ENCODE data around the gene TBC1D30. TPM values are rescaled to one million over a fixed set of nuclear protein-coding genes. Genes with fewer than 3 reads are reported as not detected.

Gene TBC1D30
- total and polyA plus RNA-seq, 9 of the 15 experiments (the other 6 are each of a cell fraction or from before 2014, with no cell fraction given): 0.07 to 0.55 (median 0.20) TPM; not detected in 1

GRCh38 chr12:64782191-64782876 is 42.1 kb upstream of the TBC1D30 start (continued):
- TF ChIP-seq PBX2 (CRISPR knock-in tag; IDR thresholded peaks at IDR 0.05; ENCODE audit: low read depth) (no peak), PBX2 (tag; conservative IDR thresholded peaks at IDR 0.05; ENCODE audit: low read depth) (peak; percentile 80), ZNF184 (CRISPR knock-in tag; IDR thresholded peaks at IDR 0.05) (no peak), JUND (IDR thresholded peaks at IDR 0.05; ENCODE audit: borderline replicate concordance, low read depth, low read length) (no peak), JUND (tag; IDR thresholded peaks at IDR 0.05; ENCODE audit: borderline replicate concordance, low read depth, low read length) (no peak), POLR3A (IDR thresholded peaks at IDR 0.05; ENCODE audit: borderline replicate concordance, extremely low read depth, insufficient read depth, insufficient read length) (no peak)

GRCh38 chr12:64785838-64786237 is 38.6 kb upstream of the TBC1D30 start:
- whole genome bisulfite sequencing (ENCODE audit: insufficient coverage, low coverage, missing lambda C conversion rate): 0% methylated on average over 6 of the region's 6 CpGs
- in situ Hi-C loops (cut with MboI): no loop called here
- Histone ChIP-seq H3K9me1 (ENCODE audit: control insufficient read depth, insufficient read depth, low read length) (no peaks in the 10 kb centered on the region), H3K79me2 (ENCODE audit: control insufficient read depth, insufficient read depth, low read length) (no peaks in the 10 kb centered on the region), H3K4me1 (replicated peaks in 1 of 2; ENCODE audit: control insufficient read depth in 2 of 2, insufficient read depth in 2 of 2, low read length in 2 of 2) (peaks cover 0 to 5% of the 10 kb centered on the region in 2 experiments; a peak in 2 of 5 replicates), H3K9me3 (replicated peaks; ENCODE audit: control insufficient read depth, insufficient read depth, low read depth, low read length) (no peaks in the 10 kb centered on the region), H3K4me2 (ENCODE audit: insufficient read depth, low read length) (no peak overlapping the region), H3K36me3 (ENCODE audit: control insufficient read depth, insufficient read depth, low read length) (no peaks in the 10 kb centered on the region), H2AFZ (ENCODE audit: low read depth, low read length) (no peak overlapping the region), H3K27me3 (ENCODE audit: control insufficient read depth in 2 of 2, insufficient read depth in 2 of 2, low read length in 2 of 2) (peaks cover 19 to 37% of the 10 kb centered on the region in 2 experiments), H3K4me3 (no peak overlapping the region), H4K20me1 (replicated peaks; ENCODE audit: control insufficient read depth, insufficient read depth, low read length) (no peaks in the 10 kb centered on the region), H3K27ac (ENCODE audit: extremely low read depth, low read depth, low read length) (no peak overlapping the region), H3K9ac (ENCODE audit: insufficient read depth in 1 of 2, low read depth in 2 of 2, low read length in 2 of 2) (no peak overlapping the region)
- no TSS peak for BruUV-seq (replicated peaks)
- DNase-seq (ENCODE audit: extremely low read depth in 1 of 4, low spot score in 3 of 4): no peak
- TF ChIP-seq CREB1 (IDR thresholded peaks at IDR 0.05) (no peak), CREB1 (CRISPR knock-in tag; IDR thresholded peaks at IDR 0.05) (no peak), CBX8 (IDR thresholded peaks at IDR 0.05; ENCODE audit: borderline replicate concordance, extremely low read depth, low read depth, low read length, poor library complexity, severe bottlenecking) (peak; percentile 52), HINFP (tag; conservative IDR thresholded peaks at IDR 0.05; ENCODE audit: low read depth) (no peak)
- POLR2A ChIA-PET: interaction anchor here (1.4 kb wide), 1 partner anchor 10 kb away, joined by 4 read pairs; no protein-coding TSS in a partner anchor
- FAIRE-seq: no peak
- intact Hi-C loops (cut with micrococcal nuclease): no loop called here
- ATAC-seq: no peak
- CTCF ChIA-PET (ENCODE audit: low intra/inter-chr PET ratio): no interaction called here
